ENCODE measurements around the gene HCFC1.

The HCFC1 gene

DNA sequence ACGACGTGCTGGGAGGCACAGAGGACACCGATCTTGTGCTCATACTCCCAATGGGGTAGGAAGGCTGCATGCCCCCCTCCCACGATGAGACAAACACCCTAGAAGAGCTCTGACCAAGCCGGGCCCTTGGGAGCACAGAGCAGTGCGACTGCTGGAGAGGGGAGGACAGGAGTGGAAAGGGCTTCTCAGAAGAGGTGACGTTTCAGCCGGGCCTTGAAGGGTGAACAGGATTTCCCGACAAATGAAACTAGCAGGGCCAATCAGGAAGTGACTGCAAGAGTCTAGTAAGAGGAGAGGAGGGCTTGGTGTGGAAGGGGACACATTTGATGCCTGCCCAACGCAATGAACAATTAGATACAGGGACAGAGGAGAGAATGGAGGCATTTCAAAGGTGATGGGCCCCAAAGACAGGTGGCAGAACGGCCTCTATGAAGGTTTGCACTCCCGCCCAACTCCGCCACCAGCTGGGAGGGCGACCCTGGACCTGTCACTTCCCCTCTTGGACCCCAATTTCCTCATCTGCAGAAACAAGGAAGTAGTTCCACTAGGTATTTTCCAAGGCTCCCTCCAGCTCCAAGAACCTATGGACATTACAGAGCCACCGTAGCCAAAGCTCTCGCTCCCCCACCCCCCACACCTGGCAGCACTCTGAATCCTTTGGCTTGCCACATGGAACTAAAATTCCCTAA lies 3.9 kb downstream of the HCFC1 start:
- Histone ChIP-seq H3K9me3 (no peaks in the 10 kb centered on the region), H3K36me3 (no peaks in the 10 kb centered on the region), H3K27me3 (no peaks in the 10 kb centered on the region), H3K4me1 (ENCODE audit: control insufficient read depth in 1 of 2, insufficient read depth in 1 of 2, low read depth in 1 of 2, low read length in 1 of 2) (peaks cover 48 to 49% of the 10 kb centered on the region in 2 experiments), H3K4me3 (ENCODE audit: low read depth in 1 of 2, low read length in 1 of 2) (peak overlapping the region; percentile 14 to 99), H3K27ac (peak overlapping the region; percentile 99)
- TF ChIP-seq, protein P1, sequence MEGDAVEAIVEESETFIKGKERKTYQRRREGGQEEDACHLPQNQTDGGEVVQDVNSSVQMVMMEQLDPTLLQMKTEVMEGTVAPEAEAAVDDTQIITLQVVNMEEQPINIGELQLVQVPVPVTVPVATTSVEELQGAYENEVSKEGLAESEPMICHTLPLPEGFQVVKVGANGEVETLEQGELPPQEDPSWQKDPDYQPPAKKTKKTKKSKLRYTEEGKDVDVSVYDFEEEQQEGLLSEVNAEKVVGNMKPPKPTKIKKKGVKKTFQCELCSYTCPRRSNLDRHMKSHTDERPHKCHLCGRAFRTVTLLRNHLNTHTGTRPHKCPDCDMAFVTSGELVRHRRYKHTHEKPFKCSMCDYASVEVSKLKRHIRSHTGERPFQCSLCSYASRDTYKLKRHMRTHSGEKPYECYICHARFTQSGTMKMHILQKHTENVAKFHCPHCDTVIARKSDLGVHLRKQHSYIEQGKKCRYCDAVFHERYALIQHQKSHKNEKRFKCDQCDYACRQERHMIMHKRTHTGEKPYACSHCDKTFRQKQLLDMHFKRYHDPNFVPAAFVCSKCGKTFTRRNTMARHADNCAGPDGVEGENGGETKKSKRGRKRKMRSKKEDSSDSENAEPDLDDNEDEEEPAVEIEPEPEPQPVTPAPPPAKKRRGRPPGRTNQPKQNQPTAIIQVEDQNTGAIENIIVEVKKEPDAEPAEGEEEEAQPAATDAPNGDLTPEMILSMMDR (IDR thresholded peaks at IDR 0.05) = no peak

DNA sequence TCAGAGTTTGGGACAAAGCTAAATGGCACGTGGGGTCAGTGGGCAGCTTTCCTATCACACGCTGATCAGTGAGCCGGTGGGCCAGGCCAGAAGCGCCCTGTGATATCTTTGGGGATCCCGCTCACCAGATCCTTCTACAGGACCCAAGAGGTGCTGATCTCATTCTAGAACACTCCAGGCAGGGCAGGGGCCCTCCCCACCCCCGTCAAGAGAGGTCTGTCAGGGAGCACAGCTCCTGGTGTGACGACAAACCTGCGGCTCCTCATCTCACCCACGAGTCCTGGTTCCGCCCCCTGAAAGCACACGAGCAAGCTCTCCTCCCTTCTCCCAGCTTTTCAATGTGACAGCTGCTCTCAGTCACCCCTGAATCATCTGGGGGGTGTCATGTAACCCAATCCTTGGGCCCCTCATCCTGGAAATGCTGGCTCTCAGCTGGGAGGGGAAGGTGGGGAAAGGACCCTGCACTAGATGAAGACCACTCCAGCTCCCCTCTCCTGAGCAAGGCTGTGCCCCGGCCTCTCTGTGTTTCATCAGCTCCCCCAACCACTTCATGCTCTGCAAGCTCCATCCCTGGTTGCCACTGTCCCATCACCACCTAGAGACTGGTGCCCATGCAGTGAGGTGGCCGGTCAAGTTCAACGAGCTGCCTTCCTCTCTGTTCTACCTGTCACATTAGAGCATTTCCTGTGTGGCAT lies 4.6 kb downstream of the HCFC1 start:
- Histone ChIP-seq H3K27ac (peak overlapping the region; percentile 99), H3K27me3 (no peaks in the 10 kb centered on the region), H3K4me3 (ENCODE audit: low read depth in 1 of 2, low read length in 1 of 2) (peak overlapping the region; percentile 14 to 99), H3K4me1 (ENCODE audit: control insufficient read depth in 1 of 2, insufficient read depth in 1 of 2, low read depth in 1 of 2, low read length in 1 of 2) (peaks cover 48 to 49% of the 10 kb centered on the region in 2 experiments), H3K36me3 (peaks cover under 1% of the 10 kb centered on the region), H3K9me3 (no peaks in the 10 kb centered on the region)
- TF ChIP-seq, protein P1 (IDR thresholded peaks at IDR 0.05) = no peak

DNA sequence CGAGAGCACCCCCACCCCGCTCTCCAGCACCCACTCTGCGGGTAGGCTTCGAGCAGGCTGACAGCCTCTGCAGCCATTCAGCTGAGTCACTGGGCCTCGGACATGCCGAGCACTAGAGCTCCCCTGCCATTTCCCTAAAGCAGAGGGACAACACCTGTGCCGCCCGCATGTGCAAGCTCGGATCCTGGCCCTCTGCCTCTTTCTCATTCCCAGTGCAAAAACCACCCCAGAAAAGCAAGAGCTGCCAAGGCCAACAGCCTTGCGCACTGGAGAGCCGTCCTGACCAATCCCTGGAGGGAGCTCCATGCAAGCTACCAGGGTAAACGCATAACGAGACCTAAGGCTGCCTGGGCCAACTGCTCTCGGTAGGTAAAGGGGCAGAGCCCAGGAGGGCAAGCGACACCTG lies 5.3 kb downstream of the HCFC1 start:
- no peak overlapping the region for H3K4me3 ChIP-seq (ENCODE audit: low read depth in 1 of 2, low read length in 1 of 2)
- H3K4me1 ChIP-seq (ENCODE audit: control insufficient read depth in 1 of 2, insufficient read depth in 1 of 2, low read depth in 1 of 2, low read length in 1 of 2) = peaks cover 48 to 49% of the 10 kb centered on the region in 2 experiments

DNA sequence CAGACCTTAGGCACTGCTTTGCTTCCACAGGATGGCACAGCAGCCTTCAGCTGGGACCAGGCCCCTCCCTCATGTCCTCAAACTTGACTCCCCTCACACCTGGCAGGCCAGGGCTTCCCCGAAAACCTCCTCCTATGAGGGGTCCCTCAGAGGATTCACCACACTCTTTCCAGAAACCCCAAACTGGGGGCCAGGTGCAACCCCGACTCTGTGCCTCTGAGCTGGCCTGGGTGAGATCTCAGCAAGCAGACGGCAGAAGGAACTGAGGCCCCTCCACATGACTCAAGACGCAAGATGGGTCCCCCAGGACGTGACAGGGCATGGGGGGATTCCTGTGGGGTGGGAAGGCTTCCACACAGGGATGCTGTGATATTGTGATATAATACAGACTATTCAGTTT lies 6.2 kb downstream of the HCFC1 start:
- peaks cover 8% of the 10 kb centered on the region for H3K36me3 ChIP-seq
- H3K27ac ChIP-seq = peak overlapping the region; percentile 99
- no peaks in the 10 kb centered on the region for H3K9me3 ChIP-seq
- H3K4me1 ChIP-seq (ENCODE audit: control insufficient read depth in 1 of 2, insufficient read depth in 1 of 2, low read depth in 1 of 2, low read length in 1 of 2) = peaks cover 46 to 48% of the 10 kb centered on the region in 2 experiments
- H3K27me3 ChIP-seq = no peaks in the 10 kb centered on the region
- H3K4me3 ChIP-seq (ENCODE audit: low read depth in 1 of 2, low read length in 1 of 2) = no peak overlapping the region
- TF ChIP-seq, protein P1 (IDR thresholded peaks at IDR 0.05) = no peak

More for the DNA sequence above, 5.3 kb downstream of the HCFC1 start:
- H3K27me3 ChIP-seq = no peaks in the 10 kb centered on the region
- peaks cover 8% of the 10 kb centered on the region for H3K36me3 ChIP-seq
- peak overlapping the region; percentile 99 for H3K27ac ChIP-seq
- TF ChIP-seq, protein P1 (IDR thresholded peaks at IDR 0.05) = no peak
- no peaks in the 10 kb centered on the region for H3K9me3 ChIP-seq

DNA sequence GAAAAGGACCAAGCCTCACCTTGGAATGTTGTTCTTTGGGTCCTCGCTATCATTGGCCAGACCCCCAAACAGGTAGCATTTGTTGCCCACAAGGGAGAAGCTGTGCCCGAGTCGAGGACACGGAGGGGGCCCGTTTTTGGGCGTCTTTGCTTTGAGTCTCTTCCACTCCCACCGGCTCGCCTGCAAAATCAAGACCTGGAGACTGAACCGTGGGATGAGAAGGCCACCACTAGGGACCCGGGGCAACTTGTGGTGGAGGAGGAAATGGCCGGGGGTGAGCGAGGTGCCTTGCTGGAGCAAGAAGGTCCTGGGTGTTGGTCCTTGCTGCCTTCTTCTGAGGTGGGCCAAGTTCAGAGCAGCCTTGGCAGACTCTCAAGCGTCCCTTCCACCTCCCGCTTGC lies 7.5 kb downstream of the HCFC1 start:
- Histone ChIP-seq H3K9me3 (no peaks in the 10 kb centered on the region), H3K4me3 (ENCODE audit: low read depth in 1 of 2, low read length in 1 of 2) (no peak overlapping the region), H3K36me3 (peaks cover 19% of the 10 kb centered on the region), H3K27me3 (no peaks in the 10 kb centered on the region), H3K4me1 (ENCODE audit: control insufficient read depth in 1 of 2, insufficient read depth in 1 of 2, low read depth in 1 of 2, low read length in 1 of 2) (peaks cover 37% of the 10 kb centered on the region in 2 experiments), H3K27ac (no peak overlapping the region)
- TF ChIP-seq, protein P1 (IDR thresholded peaks at IDR 0.05) = no peak
